ENCODE measurements around the gene DBF4B. TPM values are rescaled to one million over a fixed set of nuclear protein-coding genes. Genes with fewer than 3 reads are reported as not detected.

The DBF4B gene
- total RNA-seq, 3 donors from 2014 or later (not counting 1 experiment from before 2014, with no cell fraction given) = 3.0 to 4.1 (median 4.1) TPM

GRCh38 chr17:44776628-44777393, 68.3 kb downstream of the DBF4B start:
- no peaks in the 10 kb centered on the region for H3K36me3 Mint-ChIP-seq
- no peak overlapping the region for H3K27ac ChIP-seq (ENCODE audit: low read length)
- no peaks in the 10 kb centered on the region for H3K36me3 ChIP-seq (ENCODE audit: control insufficient read depth, insufficient read depth, low read length)
- peaks cover 26% of the 10 kb centered on the region for H3K4me1 ChIP-seq (ENCODE audit: control insufficient read depth, insufficient read depth, low read length)
- DNase-seq (peak in 1 of 2 donors; percentile 14), ATAC-seq (no peak)
- H3K27ac Mint-ChIP-seq = no peak overlapping the region
- peaks cover 2% of the 10 kb centered on the region for H3K27me3 ChIP-seq (ENCODE audit: control insufficient read depth, insufficient read depth, low read length)
- H3K4me3 Mint-ChIP-seq = peak overlapping the region; percentile 91
- H3K4me3 ChIP-seq (ENCODE audit: low read length) = no peak overlapping the region
- intact Hi-C loops (cut with micrococcal nuclease) = loop anchor here (5.0 kb wide), 1 partner anchor 420 kb away; no protein-coding TSS in a partner anchor
- 94% methylated on average over 19 of the region's 19 CpGs for WGBS (ENCODE audit: insufficient coverage)
- H3K9me3 Mint-ChIP-seq = no peaks in the 10 kb centered on the region
- peaks cover 0 to 7% of the 10 kb centered on the region in 2 donors for H3K27me3 Mint-ChIP-seq (ENCODE audit: low read depth in 2 of 2)
- H3K4me1 Mint-ChIP-seq = peaks cover 0 to 27% of the 10 kb centered on the region in 2 donors
- no peaks in the 10 kb centered on the region for H3K9me3 ChIP-seq (ENCODE audit: control insufficient read depth, insufficient read depth, low read length)
- TF ChIP-seq CTCF (IDR thresholded peaks at IDR 0.05) = no peak

DNA sequence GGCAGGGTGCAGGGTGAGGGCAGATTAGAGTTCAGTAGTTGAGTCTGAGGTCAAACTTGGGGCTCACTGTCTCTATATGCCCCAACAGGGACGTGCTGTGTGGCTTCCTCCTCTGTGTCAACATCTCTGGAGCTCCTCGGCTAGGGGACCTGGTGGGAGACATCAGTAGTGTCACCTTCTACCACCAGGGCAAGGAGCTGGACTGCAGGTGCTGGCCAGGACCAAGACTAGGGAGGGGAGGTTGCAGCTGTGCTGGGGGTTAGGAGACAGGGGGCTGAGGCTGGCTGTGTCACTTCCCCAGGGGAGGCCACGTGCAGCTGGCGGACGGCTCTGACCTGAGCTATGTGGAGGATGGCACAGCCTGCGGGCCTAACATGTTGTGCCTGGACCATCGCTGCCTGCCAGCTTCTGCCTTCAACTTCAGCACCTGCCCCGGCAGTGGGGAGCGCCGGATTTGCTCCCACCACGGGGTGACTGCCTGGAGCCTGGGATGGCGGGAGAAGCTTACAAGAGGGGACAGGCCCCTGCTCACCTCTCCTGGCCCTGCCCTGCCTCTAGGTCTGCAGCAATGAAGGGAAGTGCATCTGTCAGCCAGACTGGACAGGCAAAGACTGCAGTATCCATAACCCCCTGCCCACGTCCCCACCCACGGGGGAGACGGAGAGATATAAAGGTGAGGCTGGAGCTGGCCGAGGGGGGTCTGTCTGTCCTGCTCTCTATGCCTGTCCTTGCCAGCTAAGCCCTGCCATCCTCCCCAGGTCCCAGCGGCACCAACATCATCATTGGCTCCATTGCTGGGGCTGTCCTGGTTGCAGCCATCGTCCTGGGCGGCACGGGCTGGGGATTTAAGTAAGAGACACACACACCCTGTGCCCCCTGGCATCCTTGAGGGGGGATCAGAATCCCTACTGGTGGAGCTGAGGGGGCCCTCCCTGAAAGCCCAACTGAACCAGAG, 69.2 kb downstream of the DBF4B start:
- Histone ChIP-seq H3K36me3 (ENCODE audit: control insufficient read depth, insufficient read depth, low read length) (no peaks in the 10 kb centered on the region), H3K4me1 (ENCODE audit: control insufficient read depth, insufficient read depth, low read length) (peaks cover 26% of the 10 kb centered on the region), H3K4me3 (ENCODE audit: low read length) (no peak overlapping the region), H3K9me3 (ENCODE audit: control insufficient read depth, insufficient read depth, low read length) (no peaks in the 10 kb centered on the region), H3K27me3 (ENCODE audit: control insufficient read depth, insufficient read depth, low read length) (peaks cover 2% of the 10 kb centered on the region), H3K27ac (ENCODE audit: low read length) (no peak overlapping the region)
- no peak overlapping the region for H3K27ac Mint-ChIP-seq
- TF ChIP-seq CTCF (IDR thresholded peaks at IDR 0.05) = no peak
- WGBS (ENCODE audit: insufficient coverage) = 82% methylated on average over 20 of the region's 20 CpGs
- H3K4me1 Mint-ChIP-seq = peaks cover 0 to 27% of the 10 kb centered on the region in 2 donors
- H3K36me3 Mint-ChIP-seq = no peaks in the 10 kb centered on the region
- no peak overlapping the region for H3K4me3 Mint-ChIP-seq
- H3K9me3 Mint-ChIP-seq = no peaks in the 10 kb centered on the region
- H3K27me3 Mint-ChIP-seq (ENCODE audit: low read depth in 2 of 2) = peaks cover 0 to 9% of the 10 kb centered on the region in 2 donors
- ATAC-seq = no peak
- intact Hi-C loops (cut with micrococcal nuclease) = loop anchor here (5.0 kb wide), 1 partner anchor 420 kb away; no protein-coding TSS in a partner anchor
- DNase-seq = peak in 1 of 2 donors; percentile 18

- H3K27ac ChIP-seq (ENCODE audit: low read length) = no peak overlapping the region
- intact Hi-C loops (cut with micrococcal nuclease) = loop anchor here (1.0 to 5.0 kb wide), 3 partner anchors 87 to 419 kb away; no protein-coding TSS in a partner anchor
- 28% methylated on average over 10 of the region's 10 CpGs for WGBS (ENCODE audit: insufficient coverage)
Observed at GRCh38 chr17:44778656-44779210, 70.3 kb downstream of the DBF4B start.

More at GRCh38 chr17:44778656-44779210, 70.3 kb downstream of the DBF4B start:
- Mint-ChIP-seq H3K27me3 (ENCODE audit: low read depth in 2 of 2) (peaks cover 0 to 9% of the 10 kb centered on the region in 2 donors), H3K36me3 (no peaks in the 10 kb centered on the region), H3K9me3 (no peaks in the 10 kb centered on the region), H3K27ac (peak overlapping the region in 1 of 2 donors; percentile 68), H3K4me1 (peaks cover 0 to 27% of the 10 kb centered on the region in 2 donors), H3K4me3 (peak overlapping the region; percentile 58)
- DNase-seq (no peak), ATAC-seq (no peak)
- TF ChIP-seq CTCF (IDR thresholded peaks at IDR 0.05) = no peak
- H3K4me1 ChIP-seq (ENCODE audit: control insufficient read depth, insufficient read depth, low read length) = peaks cover 26% of the 10 kb centered on the region
- no peaks in the 10 kb centered on the region for H3K9me3 ChIP-seq (ENCODE audit: control insufficient read depth, insufficient read depth, low read length)
- H3K4me3 ChIP-seq (ENCODE audit: low read length) = no peak overlapping the region
- no peaks in the 10 kb centered on the region for H3K36me3 ChIP-seq (ENCODE audit: control insufficient read depth, insufficient read depth, low read length)
- peaks cover 2% of the 10 kb centered on the region for H3K27me3 ChIP-seq (ENCODE audit: control insufficient read depth, insufficient read depth, low read length)

All from natural killer cell (primary cell).